Activated T-cell treated with anti-CD3 and anti-CD28 coated beads, Interleukin-2, amount 50 U/mL, for 24 hours (primary cell): ENCODE measurements around the gene STK33.

Experiments
- DNase-seq: peaks from one replicate; pipeline ENCODE4 v3.0.0-alpha.2; 2020
- H3K27ac Mint-ChIP-seq: 2 replicates; pipeline ENCODE4 v1.8.0; 2020; ENCODE audit warnings: mild to moderate bottlenecking, mixed read lengths
- H3K27me3 Mint-ChIP-seq: 2 replicates; pipeline ENCODE4 v1.8.0; 2020; ENCODE audit warnings: mixed read lengths
- H3K36me3 Mint-ChIP-seq: 2 replicates; pipeline ENCODE4 v1.8.0; 2020; ENCODE audit warnings: low read depth, mixed read lengths
- H3K4me1 Mint-ChIP-seq: 2 replicates; pipeline ENCODE4 v1.8.0; 2020; ENCODE audit warnings: low read depth, mixed read lengths
- H3K4me3 Mint-ChIP-seq: 2 replicates; pipeline ENCODE4 v1.8.0; 2020; ENCODE audit warnings: mild to moderate bottlenecking, moderate library complexity, mixed read lengths
- H3K9me3 Mint-ChIP-seq: 2 replicates; pipeline ENCODE4 v1.8.0; 2020; ENCODE audit warnings: mixed read lengths

The STK33 gene

GRCh38 chr11:8387693-8388092 is 206.3 kb downstream of the STK33 start:
- no peak overlapping the region for H3K4me3 Mint-ChIP-seq
- H3K9me3 Mint-ChIP-seq, result no peaks in the 10 kb centered on the region
- no peak for DNase-seq
- no peaks in the 10 kb centered on the region for H3K36me3 Mint-ChIP-seq
- no peaks in the 10 kb centered on the region for H3K4me1 Mint-ChIP-seq
- H3K27me3 Mint-ChIP-seq, result no peaks in the 10 kb centered on the region
- H3K27ac Mint-ChIP-seq, result no peak overlapping the region

DNA sequence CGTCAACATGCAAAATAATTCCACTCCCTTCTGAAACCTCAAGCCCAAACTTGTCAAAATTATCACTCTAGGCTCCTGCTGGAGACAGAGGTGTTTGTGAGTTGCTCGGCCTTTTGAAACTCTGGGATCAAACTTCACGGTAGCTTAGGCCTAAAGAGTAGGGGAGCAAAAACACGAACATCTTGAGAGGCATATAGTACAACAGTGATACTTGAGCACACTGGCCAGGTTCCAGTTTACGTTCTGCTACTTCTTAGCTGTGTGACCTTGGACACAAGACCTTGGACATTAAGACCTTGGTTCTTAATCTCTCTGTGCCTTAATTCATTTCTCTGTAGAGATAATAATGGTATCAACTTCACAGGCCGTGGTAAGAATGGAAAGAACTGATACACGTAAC is 206.9 kb downstream of the STK33 start:
- Mint-ChIP-seq H3K9me3 (no peaks in the 10 kb centered on the region), H3K4me1 (no peaks in the 10 kb centered on the region), H3K27me3 (no peaks in the 10 kb centered on the region), H3K4me3 (no peak overlapping the region), H3K27ac (no peak overlapping the region), H3K36me3 (no peaks in the 10 kb centered on the region)
- DNase-seq, result no peak

DNA sequence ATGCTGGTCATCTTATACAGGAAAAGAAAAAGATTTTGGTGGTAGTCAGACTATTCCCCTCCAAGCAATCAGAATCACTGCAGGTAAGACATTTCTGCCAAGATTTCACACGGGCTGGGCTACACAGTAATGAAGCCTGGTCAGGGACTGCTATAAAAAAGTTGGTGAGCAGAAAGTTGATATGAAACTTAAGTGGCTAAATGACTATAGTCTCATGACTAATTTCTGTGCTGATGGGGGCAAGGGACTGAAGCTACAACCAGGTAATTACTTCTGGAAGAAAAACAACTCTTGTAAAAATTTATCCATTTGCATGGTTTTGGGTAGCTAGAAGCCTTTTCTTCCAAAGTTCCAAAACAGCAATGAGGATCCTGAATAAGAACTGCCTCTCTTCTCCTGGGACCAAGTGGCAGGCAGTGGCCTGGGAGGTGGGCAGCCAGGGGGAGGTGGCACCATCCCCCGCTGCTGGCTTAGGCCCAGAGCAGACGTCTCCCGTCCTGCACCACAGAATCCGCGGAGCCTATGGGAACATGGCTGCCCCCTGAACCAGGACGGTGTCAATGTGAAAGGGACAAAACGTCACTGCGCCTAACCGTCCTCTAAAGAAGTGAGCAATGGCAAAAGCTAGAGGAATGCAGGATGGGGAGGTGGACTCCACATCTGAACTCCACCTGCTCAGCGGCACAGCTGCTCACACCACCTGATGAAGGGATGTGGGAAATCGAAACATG is 207.7 kb downstream of the STK33 start:
- Mint-ChIP-seq H3K27ac (no peak overlapping the region), H3K36me3 (no peaks in the 10 kb centered on the region), H3K4me1 (no peaks in the 10 kb centered on the region), H3K4me3 (no peak overlapping the region), H3K9me3 (no peaks in the 10 kb centered on the region), H3K27me3 (no peaks in the 10 kb centered on the region)
- DNase-seq, result no peak

- Mint-ChIP-seq H3K4me1 (no peaks in the 10 kb centered on the region), H3K4me3 (no peak overlapping the region), H3K36me3 (no peaks in the 10 kb centered on the region), H3K27ac (no peak overlapping the region), H3K27me3 (peaks cover 3% of the 10 kb centered on the region), H3K9me3 (no peaks in the 10 kb centered on the region)
- no peak for DNase-seq
Measured at GRCh38 chr11:8384199-8384821, 209.7 kb downstream of the STK33 start.

DNA sequence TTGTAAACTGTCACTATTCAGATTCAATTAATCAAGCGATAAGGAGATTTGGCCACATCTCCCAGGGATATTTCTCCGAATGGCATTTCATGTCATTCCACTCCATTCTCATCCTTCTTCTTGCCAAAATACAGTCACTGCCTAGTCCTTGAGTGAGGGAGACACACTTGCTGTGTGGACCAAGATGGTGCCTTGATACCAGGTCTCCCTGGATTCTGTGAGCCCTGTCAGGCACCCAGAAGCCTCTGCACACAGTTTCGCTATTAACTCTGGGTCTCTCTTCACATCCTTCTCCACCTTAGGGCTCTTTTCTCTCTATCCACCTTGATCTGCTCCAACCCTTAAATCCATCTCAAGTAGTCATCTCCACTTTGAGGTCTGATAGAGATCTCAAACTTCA is 210.4 kb downstream of the STK33 start:
- no peaks in the 10 kb centered on the region for H3K9me3 Mint-ChIP-seq
- no peaks in the 10 kb centered on the region for H3K4me1 Mint-ChIP-seq
- no peaks in the 10 kb centered on the region for H3K36me3 Mint-ChIP-seq
- no peak for DNase-seq
- H3K4me3 Mint-ChIP-seq, result no peak overlapping the region
- H3K27ac Mint-ChIP-seq, result no peak overlapping the region
- H3K27me3 Mint-ChIP-seq, result peaks cover 3% of the 10 kb centered on the region

DNA sequence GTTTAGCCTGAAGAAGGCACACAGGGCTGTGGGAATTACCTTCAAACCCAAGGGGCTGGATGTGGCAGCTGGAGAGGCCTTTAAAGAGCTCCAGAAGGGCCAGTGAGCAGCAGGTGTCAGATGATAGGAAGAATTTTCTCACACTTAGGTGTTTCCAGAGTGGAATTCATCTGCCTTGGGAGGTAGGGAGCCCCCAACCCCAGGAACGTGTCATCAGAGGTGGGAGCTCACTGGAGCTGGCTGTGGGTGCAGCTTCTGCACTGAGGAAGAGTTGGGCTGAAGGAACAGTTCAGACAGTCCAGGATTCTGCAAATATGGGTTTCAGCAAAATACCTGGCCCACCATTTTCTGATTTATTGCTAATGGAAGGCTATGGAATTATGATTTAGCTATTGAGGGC is 210.8 kb downstream of the STK33 start:
- H3K27ac Mint-ChIP-seq, result no peak overlapping the region
- H3K4me3 Mint-ChIP-seq, result no peak overlapping the region
- H3K36me3 Mint-ChIP-seq, result no peaks in the 10 kb centered on the region
- no peaks in the 10 kb centered on the region for H3K4me1 Mint-ChIP-seq
- H3K9me3 Mint-ChIP-seq, result no peaks in the 10 kb centered on the region
- H3K27me3 Mint-ChIP-seq, result peaks cover 3% of the 10 kb centered on the region
- no peak for DNase-seq

- no peaks in the 10 kb centered on the region for H3K4me1 Mint-ChIP-seq
Measured at GRCh38 chr11:8382436-8383053, 211.5 kb downstream of the STK33 start.

DNA sequence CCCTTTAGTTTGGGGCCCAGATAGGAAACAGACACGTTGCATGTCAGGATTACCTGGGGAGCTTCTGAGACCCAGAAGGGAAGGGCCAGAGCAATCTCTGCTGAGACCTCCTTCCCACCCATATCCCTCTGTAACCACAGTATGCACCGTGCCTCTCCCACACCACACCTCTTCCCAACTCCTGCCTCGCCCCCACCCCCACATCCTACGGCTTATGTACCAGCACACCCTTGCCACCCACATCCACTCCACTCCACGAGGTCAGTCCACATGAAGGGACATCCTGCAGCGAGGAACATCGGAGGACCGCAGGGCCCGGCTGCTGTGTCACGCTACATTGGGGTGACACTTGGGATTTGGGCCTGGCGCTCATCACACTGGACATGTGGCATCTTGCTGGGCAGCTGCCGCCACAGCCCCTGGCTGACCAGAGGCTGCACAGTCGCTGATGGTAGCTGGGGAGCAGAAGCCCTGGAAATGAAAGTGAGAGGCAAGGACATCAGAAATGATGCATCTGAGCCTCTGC is 212.1 kb downstream of the STK33 start:
- Mint-ChIP-seq H3K36me3 (no peaks in the 10 kb centered on the region), H3K27me3 (peaks cover 4% of the 10 kb centered on the region), H3K4me3 (no peak overlapping the region), H3K27ac (no peak overlapping the region), H3K9me3 (no peaks in the 10 kb centered on the region), H3K4me1 (no peaks in the 10 kb centered on the region)
- DNase-seq, result no peak

More at GRCh38 chr11:8382436-8383053, 211.5 kb downstream of the STK33 start:
- no peak overlapping the region for H3K4me3 Mint-ChIP-seq
- H3K9me3 Mint-ChIP-seq, result no peaks in the 10 kb centered on the region
- no peak for DNase-seq
- H3K27ac Mint-ChIP-seq, result no peak overlapping the region
- peaks cover 3% of the 10 kb centered on the region for H3K27me3 Mint-ChIP-seq
- no peaks in the 10 kb centered on the region for H3K36me3 Mint-ChIP-seq

DNA sequence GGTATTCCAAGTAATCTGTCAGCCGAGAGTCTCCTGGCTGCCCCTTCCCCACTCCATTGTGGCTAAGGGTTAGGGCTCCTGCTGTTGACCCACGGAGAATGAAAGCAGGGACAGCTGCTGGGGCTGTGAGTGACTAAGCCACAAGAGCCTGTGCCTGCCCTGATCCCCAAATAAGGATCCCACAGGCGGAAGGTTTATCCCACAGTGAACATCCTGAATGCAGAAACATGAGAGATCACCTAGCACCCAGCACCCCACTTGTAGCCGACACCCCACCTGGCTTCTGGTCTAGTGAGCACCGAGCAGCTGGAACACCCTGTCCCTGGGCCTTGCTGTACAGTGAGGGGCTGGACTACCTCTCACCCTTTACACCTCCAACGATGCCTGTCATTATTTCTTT is 212.7 kb downstream of the STK33 start:
- no peak overlapping the region for H3K4me3 Mint-ChIP-seq
- no peaks in the 10 kb centered on the region for H3K36me3 Mint-ChIP-seq
- peaks cover 7% of the 10 kb centered on the region for H3K27me3 Mint-ChIP-seq

GRCh38 chr11:8375932-8376331 is 218.1 kb downstream of the STK33 start:
- H3K4me3 Mint-ChIP-seq, result no peak overlapping the region
- H3K4me1 Mint-ChIP-seq, result no peaks in the 10 kb centered on the region
- H3K27me3 Mint-ChIP-seq, result peaks cover 17% of the 10 kb centered on the region
- H3K27ac Mint-ChIP-seq, result no peak overlapping the region
- DNase-seq, result no peak
- no peaks in the 10 kb centered on the region for H3K36me3 Mint-ChIP-seq
- no peaks in the 10 kb centered on the region for H3K9me3 Mint-ChIP-seq

More for the DNA sequence above, 212.7 kb downstream of the STK33 start:
- H3K4me1 Mint-ChIP-seq, result no peaks in the 10 kb centered on the region
- no peak overlapping the region for H3K27ac Mint-ChIP-seq
- no peak for DNase-seq
- no peaks in the 10 kb centered on the region for H3K9me3 Mint-ChIP-seq

DNA sequence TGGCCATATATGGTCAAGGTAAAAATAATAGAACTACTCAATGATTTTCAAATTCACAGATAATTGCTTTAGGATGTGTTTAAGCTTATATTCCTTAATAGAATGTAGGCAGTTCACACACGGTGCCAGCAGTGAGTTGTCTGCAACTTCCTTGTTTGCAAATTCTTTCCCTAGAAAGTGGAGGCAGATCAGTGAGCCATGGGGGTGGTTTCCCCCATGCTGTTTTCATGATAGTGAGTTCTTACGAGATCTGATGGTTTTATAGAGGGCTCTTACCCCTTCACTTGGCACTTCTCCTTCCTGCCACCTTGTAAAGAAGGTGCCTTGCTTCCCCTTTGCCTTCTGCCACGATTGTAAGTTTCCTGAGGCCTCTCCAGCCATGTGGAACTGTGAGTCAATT is 218.6 kb downstream of the STK33 start:
- no peak overlapping the region for H3K27ac Mint-ChIP-seq

DNA sequence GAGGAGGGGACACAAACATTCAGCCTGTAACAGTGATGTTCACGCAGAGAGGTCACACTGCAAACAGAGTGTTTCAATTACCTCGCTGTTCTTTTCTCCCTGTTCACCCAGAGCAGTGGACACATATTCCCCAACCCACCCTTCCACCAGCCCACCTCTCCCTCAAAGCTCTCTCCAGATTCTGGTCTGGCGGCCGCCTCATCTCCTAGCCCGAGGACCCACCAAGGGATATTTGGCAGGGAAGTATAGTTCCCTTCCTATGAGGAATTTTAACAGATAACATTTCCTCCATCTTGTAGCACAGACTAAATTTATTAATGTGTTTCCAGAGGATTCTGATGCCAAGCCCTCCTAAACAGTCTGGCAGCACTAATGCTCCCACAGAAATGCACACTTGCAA is 219.3 kb downstream of the STK33 start:
- Mint-ChIP-seq H3K36me3 (no peaks in the 10 kb centered on the region), H3K4me3 (no peak overlapping the region), H3K27ac (no peak overlapping the region), H3K4me1 (no peaks in the 10 kb centered on the region), H3K27me3 (peaks cover 15% of the 10 kb centered on the region), H3K9me3 (no peaks in the 10 kb centered on the region)
- DNase-seq, result no peak

More for the DNA sequence above, 218.6 kb downstream of the STK33 start:
- Mint-ChIP-seq H3K36me3 (no peaks in the 10 kb centered on the region), H3K27me3 (peaks cover 17% of the 10 kb centered on the region), H3K9me3 (no peaks in the 10 kb centered on the region), H3K4me3 (no peak overlapping the region), H3K4me1 (no peaks in the 10 kb centered on the region)
- DNase-seq, result no peak

DNA sequence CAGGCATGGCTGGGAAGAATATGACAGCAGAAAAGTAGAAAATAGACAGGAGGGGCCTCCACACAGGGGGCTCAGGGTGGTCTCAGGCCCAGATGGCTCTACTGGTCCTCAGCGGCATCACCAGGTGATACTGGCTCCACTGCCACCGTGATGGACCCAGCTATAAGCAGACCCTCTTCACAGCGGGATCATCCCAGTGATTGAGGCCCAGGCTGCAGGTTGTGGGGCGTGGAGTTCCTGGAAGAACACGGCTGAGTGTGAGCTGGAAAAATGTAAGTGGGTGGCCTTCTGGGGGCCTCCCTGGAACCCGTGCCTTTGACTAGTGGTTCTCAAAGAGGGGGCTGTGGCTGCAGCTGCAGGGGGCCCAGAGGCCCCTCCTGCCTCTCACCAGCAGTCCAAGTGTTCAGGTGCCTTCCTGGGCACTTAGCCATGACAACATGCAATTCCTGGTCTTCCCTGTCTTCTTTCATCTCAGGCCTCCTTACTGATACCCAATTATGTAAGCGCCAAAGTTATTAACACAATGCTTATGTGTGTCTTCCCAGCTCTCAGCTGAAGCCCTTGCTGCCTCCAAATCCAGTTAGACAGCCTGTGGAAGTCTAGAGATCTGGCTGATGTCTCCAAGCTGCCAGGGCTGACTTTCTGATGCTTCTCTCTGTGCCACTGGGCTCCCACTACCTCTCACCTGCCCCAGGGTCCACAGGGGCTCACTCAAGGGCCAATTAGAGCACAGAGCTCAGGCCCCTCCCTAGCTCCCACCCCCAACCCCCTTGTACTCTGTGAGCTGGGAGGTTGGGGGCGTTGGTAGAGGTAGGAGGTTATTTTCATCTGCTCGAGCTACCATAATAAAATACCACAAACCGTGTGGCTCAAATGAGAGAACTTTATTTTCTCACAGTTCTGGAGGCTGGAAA is 220.3 kb downstream of the STK33 start:
- Mint-ChIP-seq H3K4me1 (no peaks in the 10 kb centered on the region), H3K9me3 (no peaks in the 10 kb centered on the region), H3K27ac (no peak overlapping the region), H3K36me3 (no peaks in the 10 kb centered on the region), H3K27me3 (peaks cover 14% of the 10 kb centered on the region), H3K4me3 (no peak overlapping the region)
- DNase-seq, result no peak

DNA sequence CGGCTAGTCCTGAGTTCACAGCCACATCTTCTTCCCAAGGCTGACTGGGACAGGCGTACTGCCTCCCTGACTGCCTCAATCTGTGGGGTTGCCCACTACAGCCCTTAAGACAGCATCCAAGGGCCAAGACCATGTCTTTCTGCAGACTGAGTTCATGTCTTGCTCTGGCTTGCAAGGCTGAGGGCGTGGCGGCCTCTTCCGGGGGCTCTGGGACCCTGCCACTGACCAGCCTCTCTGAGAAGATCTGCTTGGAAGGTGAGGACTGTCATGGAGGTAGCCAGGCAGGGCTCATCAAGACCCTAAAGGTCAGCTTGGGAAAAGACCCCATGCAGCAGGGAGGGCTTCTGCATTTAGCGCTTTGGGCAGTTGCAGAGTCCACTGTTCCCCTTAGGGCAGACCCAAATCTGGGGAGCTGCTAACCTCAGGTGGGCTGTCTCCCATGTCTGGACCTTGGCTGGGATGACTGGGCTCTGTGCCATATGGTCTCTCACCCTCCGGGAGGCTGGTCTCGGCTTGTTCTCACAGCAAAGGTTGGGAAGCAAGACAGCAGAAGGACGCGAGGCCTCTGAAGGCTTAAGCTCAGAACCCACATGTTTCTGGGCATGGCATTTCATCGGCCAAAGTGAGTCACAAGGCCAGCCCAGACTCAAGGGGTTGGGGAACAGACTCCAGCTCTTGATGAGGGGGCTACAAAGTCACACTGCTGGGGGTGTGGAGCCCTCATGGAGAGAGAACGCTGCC is 221.2 kb downstream of the STK33 start:
- Mint-ChIP-seq H3K27ac (no peak overlapping the region), H3K27me3 (peaks cover 14% of the 10 kb centered on the region), H3K36me3 (no peaks in the 10 kb centered on the region), H3K9me3 (no peaks in the 10 kb centered on the region), H3K4me3 (no peak overlapping the region), H3K4me1 (no peaks in the 10 kb centered on the region)
- DNase-seq, result no peak
